Peyer's patch (tissue), 4 donors: ENCODE results near the gene FGF12.

ENCODE experiments used
- CTCF ChIP-seq, 6 experiments: fragments of 450-650 bp in 4 of 6; fragments of 200-600 bp in 2 of 6; sonication (generic) in 1 of 6; IDR thresholded peaks; one replicate each; pipeline ENCODE4 v1.5.1; 2017 to 2019; ENCODE audit warnings: antibody characterized with exemption in 6 of 6, mild to moderate bottlenecking in 3 of 6, moderate library complexity in 1 of 6
- POLR2A ChIP-seq, 2 donors: fragments of 450-650 bp; IDR thresholded peaks; one replicate each; pipeline ENCODE4 v1.5.1; 2017; ENCODE audit warnings: antibody characterized with exemption in 2 of 2, mild to moderate bottlenecking in 2 of 2, moderate library complexity in 2 of 2

DNA sequence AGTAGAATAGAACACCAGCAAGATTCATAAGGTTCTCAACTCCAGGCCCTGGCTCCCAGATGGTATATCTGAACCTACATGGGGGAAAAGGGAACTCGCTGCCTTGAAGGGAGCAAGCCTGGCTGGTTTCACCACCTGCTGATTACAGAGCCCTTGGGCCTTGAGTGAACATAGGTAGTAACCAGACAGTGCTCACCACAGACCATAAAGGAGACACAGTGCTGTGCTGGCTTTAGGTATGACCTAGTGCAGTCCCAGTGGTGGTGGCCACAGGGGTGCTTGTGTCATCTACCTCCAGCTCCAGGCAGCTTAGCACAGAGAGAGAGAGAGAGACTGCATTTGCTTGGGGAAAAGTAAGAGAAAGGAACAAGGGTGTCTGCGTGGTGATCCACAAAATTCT, 409.8 kb downstream of the FGF12 start:
- TF ChIP-seq CTCF (IDR thresholded peaks at IDR 0.05) (no peak), POLR2A (IDR thresholded peaks at IDR 0.05) (no peak)
